GM10248 (cell line): ENCODE results near the gene CASD1.

Experiments used
- CTCF ChIA-PET: fragments of 300-600 bp; sonication (Branson Sonifier 250); formaldehyde crosslinking; extraction: SDS; loops from one replicate; lab custom pipeline; 2021; ENCODE audit warnings: antibody characterized with exemption; lab: Yijun Ruan, JAX
- POLR2A ChIA-PET: fragments of 350-650 bp; sonication (Branson Sonifier 250); formaldehyde crosslinking; extraction: SDS; loops from one replicate; lab custom pipeline; 2020; ENCODE audit warnings: antibody characterized with exemption; lab: Yijun Ruan, JAX
- DNase-seq: peaks from one replicate; pipeline ENCODE4 v3.0.0; 2012; ENCODE audit errors: extremely low spot score
- CTCF ChIP-seq: IDR thresholded peaks from 2 replicates; pipeline ENCODE4 v1.5.1; 2012; ENCODE audit warnings: mild to moderate bottlenecking, low read depth; ENCODE audit errors: extremely low read depth, missing control alignments, control extremely low read depth

The CASD1 gene

GRCh38 chr7:94595717-94596116 is 86.1 kb downstream of the CASD1 start:
- TF ChIP-seq CTCF, result no peak
- DNase-seq, result no peak

GRCh38 chr7:94600267-94600666 is 90.7 kb downstream of the CASD1 start:
- DNase-seq, result no peak
- TF ChIP-seq CTCF, result no peak
- CTCF ChIA-PET, result no interaction called here
- POLR2A ChIA-PET, result no interaction called here

More at GRCh38 chr7:94595717-94596116, 86.1 kb downstream of the CASD1 start:
- ChIA-PET CTCF (interaction anchor here (1.0 to 1.7 kb wide), 5 partner anchors 13 to 93 kb away, joined by 3 to 5 read pairs (median 3); no protein-coding TSS in a partner anchor), POLR2A (no interaction called here)

GRCh38 chr7:94602181-94602580 is 92.6 kb downstream of the CASD1 start:
- ChIA-PET CTCF (no interaction called here), POLR2A (no interaction called here)
- TF ChIP-seq CTCF, result no peak
- DNase-seq, result no peak

GRCh38 chr7:94605031-94605430 is 95.4 kb downstream of the CASD1 start:
- CTCF ChIA-PET, result no interaction called here
- DNase-seq, result no peak
- POLR2A ChIA-PET, result no interaction called here
- TF ChIP-seq CTCF, result no peak
